RWPE1 (cell line): Measurements from ENCODE around the gene TMEM80.
A peak's percentile ranks its signal among the peaks of the same experiment; 100 is the strongest.

Experiments used
- CTCF ChIA-PET: fragments of 350-600 bp; sonication (Branson Sonifier 250); formaldehyde crosslinking; extraction: SDS; loops from one replicate; lab custom pipeline; 2021; lab: Yijun Ruan, JAX
- POLR2A ChIA-PET: fragments of 400-600 bp; formaldehyde crosslinking; extraction: SDS; loops from one replicate; lab custom pipeline; 2020; ENCODE audit warnings: antibody characterized with exemption; ENCODE audit not compliant: low non-redundant PET; lab: Yijun Ruan, JAX
- DNase-seq: peaks from one replicate; pipeline ENCODE4 v3.0.0; 2012; ENCODE audit warnings: low spot score
- H3K27ac ChIP-seq: fragments of 450-650 bp; 2 replicates; pipeline ENCODE4 v1.5.1; 2017
- CTCF ChIP-seq: fragments of 450-650 bp; conservative IDR thresholded peaks from 2 replicates; pipeline ENCODE4 v1.5.1; 2017; ENCODE audit warnings: low read depth, mild to moderate bottlenecking

Gene TMEM80

DNA sequence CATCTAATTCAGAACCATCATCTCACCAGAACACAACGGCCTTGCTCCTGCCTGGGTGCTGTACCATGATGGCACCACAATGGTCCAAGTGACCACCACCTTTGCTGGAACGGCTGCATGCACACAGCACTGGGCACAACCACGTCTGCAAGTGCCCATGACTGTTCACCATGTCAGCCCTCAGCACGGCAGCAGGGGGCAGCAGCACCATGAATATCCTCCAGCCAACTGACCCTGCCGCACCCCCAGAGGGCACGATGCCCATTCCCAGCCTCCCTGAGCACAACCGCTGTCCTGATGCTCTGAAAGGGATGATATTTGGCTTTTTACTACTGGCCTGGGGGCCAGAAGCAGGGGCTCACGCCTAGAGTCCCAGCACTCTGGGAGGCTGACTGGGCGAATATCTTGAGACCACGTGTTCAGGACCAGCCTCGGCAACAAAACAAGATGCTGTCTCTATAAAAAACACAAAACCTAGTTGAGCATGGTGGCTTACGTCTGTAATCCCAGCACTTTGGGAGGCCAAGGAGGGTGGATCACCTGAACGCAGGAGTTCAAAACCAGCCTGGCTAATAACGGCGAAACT, 32.8 kb upstream of the TMEM80 start:
- POLR2A ChIA-PET: no interaction called here
- CTCF ChIA-PET: no interaction called here
- DNase-seq: peak; percentile 74

GRCh38 chr11:665062-665703, 30.4 kb upstream of the TMEM80 start:
- no peak for DNase-seq
- CTCF ChIA-PET: interaction anchor here (1.0 kb wide), 1 partner anchor 98 kb away, joined by 3 read pairs; no protein-coding TSS in a partner anchor
- TF ChIP-seq CTCF: no peak
- POLR2A ChIA-PET: no interaction called here
- peak overlapping the region; percentile 47 for H3K27ac ChIP-seq

More for the DNA sequence above, 32.8 kb upstream of the TMEM80 start:
- peak overlapping the region; percentile 22; the same call in 1 of the 2 replicates for H3K27ac ChIP-seq
- peak; percentile 62 for TF ChIP-seq CTCF

- no peak for TF ChIP-seq CTCF
- ChIA-PET POLR2A (no interaction called here), CTCF (interaction anchor here (1.0 kb wide), 1 partner anchor 97 kb away, joined by 3 read pairs; no protein-coding TSS in a partner anchor)
- peak overlapping the region; percentile 47 for H3K27ac ChIP-seq
- no peak for DNase-seq
Observed at GRCh38 chr11:665704-666281, 29.8 kb upstream of the TMEM80 start.

GRCh38 chr11:673866-674265, 21.8 kb upstream of the TMEM80 start:
- H3K27ac ChIP-seq: no peak overlapping the region
- POLR2A ChIA-PET: interaction anchor here (0.9 kb wide), 1 partner anchor 98 kb away, joined by 3 read pairs; no protein-coding TSS in a partner anchor
- DNase-seq: no peak
- CTCF ChIA-PET: interaction anchor here (0.8 kb wide), 1 partner anchor 19 kb away, joined by 3 read pairs; no protein-coding TSS in a partner anchor
- no peak for TF ChIP-seq CTCF

- CTCF ChIA-PET: interaction anchor here (0.6 to 0.8 kb wide), 2 partner anchors 18 to 93 kb away, joined by 3 to 4 read pairs; no protein-coding TSS in a partner anchor
- no peak for TF ChIP-seq CTCF
- DNase-seq: no peak
Observed at GRCh38 chr11:674406-674805, 21.2 kb upstream of the TMEM80 start.

GRCh38 chr11:678297-678696, 17.3 kb upstream of the TMEM80 start:
- TF ChIP-seq CTCF: no peak
- POLR2A ChIA-PET: no interaction called here
- CTCF ChIA-PET: no interaction called here
- no peak for DNase-seq
- no peak overlapping the region for H3K27ac ChIP-seq

More at GRCh38 chr11:674406-674805, 21.2 kb upstream of the TMEM80 start:
- POLR2A ChIA-PET: no interaction called here
- no peak overlapping the region for H3K27ac ChIP-seq
